OCI-LY3 (cell line): ENCODE results near the gene PJVK.

Experiments used
- H2AFZ ChIP-seq: fragments of 200-600, 300-600 bp; shearing (Covaris generic); 2 replicates; pipeline ENCODE4 v1.6.0; 2014; ENCODE audit warnings: antibody characterized with exemption, low read depth, low read length
- H3K27ac ChIP-seq: fragments of 200-600, 300-600 bp; sonication (generic); 2 replicates; pipeline ENCODE4 v1.5.1; 2014; ENCODE audit warnings: mild to moderate bottlenecking, low read length, moderate library complexity, mixed read lengths
- H3K27me3 ChIP-seq: fragments of 200-600, 300-600 bp; sonication (generic); 2 replicates; pipeline ENCODE4 v1.6.1; 2014; ENCODE audit warnings: low read depth, low read length, mixed read lengths
- H3K36me3 ChIP-seq: fragments of 200-600, 300-600 bp; sonication (generic); replicated peaks from 2 replicates; pipeline ENCODE3; 2014; ENCODE audit warnings: low read depth, low read length, mixed read lengths
- H3K4me1 ChIP-seq: fragments of 300-600, 200-600 bp; sonication (generic); 2 replicates; pipeline ENCODE4 v1.6.1; 2014; ENCODE audit warnings: low read length, mixed read lengths
- H3K4me2 ChIP-seq: fragments of 200-600, 300-600 bp; sonication (generic); 2 replicates; pipeline ENCODE4 v1.6.1; 2014; ENCODE audit warnings: low read length, mixed read lengths
- H3K4me3 ChIP-seq: fragments of 300-600, 200-600 bp; sonication (generic); 2 replicates; pipeline ENCODE4 v1.5.1; 2014; ENCODE audit warnings: antibody characterized with exemption, mild to moderate bottlenecking, low read length, moderate library complexity
- H3K79me2 ChIP-seq: fragments of 300-600, 200-600 bp; shearing (Covaris generic); 2 replicates; pipeline ENCODE4 v1.6.1; 2014; ENCODE audit warnings: mild to moderate bottlenecking, low read length, mixed read lengths
- H3K9ac ChIP-seq: fragments of 300-600, 200-600 bp; shearing (Covaris generic); 2 replicates; pipeline ENCODE4 v1.6.0; 2014; ENCODE audit warnings: mild to moderate bottlenecking, low read length, moderate library complexity
- H3K9me3 ChIP-seq: fragments of 200-600, 300-600 bp; shearing (Covaris generic); 2 replicates; pipeline ENCODE4 v1.6.1; 2014; ENCODE audit warnings: low read length, mixed read lengths; ENCODE audit not compliant: insufficient read depth
- H4K20me1 ChIP-seq: fragments of 200-600, 300-600 bp; sonication (generic); 2 replicates; pipeline ENCODE4 v1.6.1; 2016; ENCODE audit warnings: low read length, mixed read lengths; ENCODE audit not compliant: insufficient read depth
- EZH2phosphoT487 ChIP-seq: fragments of 200-600 bp; shearing (Covaris generic); IDR thresholded peaks from 2 replicates; pipeline ENCODE4 v1.6.1; 2018; ENCODE audit warnings: antibody characterized with exemption, mixed run types, low read depth
- TF ChIP-seq, protein P1 (sequence below): fragments of 200-600, 300-600 bp; sonication (generic); IDR thresholded peaks from 2 replicates; pipeline ENCODE4 v1.5.1; 2014; ENCODE audit warnings: antibody characterized with exemption, low read length, low read depth

The PJVK gene

DNA sequence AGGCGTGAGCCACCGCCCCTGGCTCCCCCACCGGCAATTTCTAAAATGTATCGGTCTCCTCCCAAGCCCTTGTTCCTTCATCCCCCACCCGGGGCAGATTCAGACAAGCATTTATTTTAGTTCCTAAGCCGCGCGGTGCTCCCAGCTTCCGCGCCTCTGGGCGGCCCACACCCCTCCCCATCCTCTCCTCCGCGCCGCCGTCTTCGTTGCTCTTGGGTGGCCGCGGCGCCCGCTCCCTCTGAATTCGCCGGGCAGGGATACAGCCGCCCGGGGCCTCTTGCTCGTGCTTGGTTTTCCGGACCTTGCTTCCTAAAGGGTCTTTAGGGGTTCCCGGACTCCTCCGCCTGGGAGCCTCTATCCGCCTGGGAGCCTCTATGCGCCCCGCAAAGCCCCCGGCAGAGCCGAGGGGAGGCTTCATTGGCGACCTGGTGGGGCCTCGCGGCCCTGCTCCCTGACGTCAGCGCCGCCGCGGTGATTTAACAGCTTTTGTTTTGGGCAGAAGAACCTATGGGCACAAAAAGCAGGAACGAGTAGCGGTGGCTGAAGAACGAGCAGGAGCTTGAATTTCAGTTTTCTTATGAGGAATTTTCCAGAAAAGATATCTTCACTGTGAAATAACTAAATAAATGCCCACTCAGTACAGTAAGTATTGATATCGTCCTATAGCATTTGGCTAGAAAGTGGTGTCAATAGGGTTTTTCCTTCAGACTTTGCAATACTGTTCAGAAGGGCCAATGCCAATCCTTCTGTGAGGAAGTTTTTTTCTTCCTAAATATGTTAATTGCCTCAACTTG lies 37.5 kb upstream of the PJVK start:
- H4K20me1 ChIP-seq, result no peaks in the 10 kb centered on the region
- no peak for TF ChIP-seq EZH2phosphoT487
- TF ChIP-seq, protein P1, sequence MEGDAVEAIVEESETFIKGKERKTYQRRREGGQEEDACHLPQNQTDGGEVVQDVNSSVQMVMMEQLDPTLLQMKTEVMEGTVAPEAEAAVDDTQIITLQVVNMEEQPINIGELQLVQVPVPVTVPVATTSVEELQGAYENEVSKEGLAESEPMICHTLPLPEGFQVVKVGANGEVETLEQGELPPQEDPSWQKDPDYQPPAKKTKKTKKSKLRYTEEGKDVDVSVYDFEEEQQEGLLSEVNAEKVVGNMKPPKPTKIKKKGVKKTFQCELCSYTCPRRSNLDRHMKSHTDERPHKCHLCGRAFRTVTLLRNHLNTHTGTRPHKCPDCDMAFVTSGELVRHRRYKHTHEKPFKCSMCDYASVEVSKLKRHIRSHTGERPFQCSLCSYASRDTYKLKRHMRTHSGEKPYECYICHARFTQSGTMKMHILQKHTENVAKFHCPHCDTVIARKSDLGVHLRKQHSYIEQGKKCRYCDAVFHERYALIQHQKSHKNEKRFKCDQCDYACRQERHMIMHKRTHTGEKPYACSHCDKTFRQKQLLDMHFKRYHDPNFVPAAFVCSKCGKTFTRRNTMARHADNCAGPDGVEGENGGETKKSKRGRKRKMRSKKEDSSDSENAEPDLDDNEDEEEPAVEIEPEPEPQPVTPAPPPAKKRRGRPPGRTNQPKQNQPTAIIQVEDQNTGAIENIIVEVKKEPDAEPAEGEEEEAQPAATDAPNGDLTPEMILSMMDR, result no peak
- no peaks in the 10 kb centered on the region for H3K27me3 ChIP-seq
- peaks cover 9% of the 10 kb centered on the region; the same call in 1 of the 2 replicates for H3K4me1 ChIP-seq
- H2AFZ ChIP-seq, result peak overlapping the region; percentile 85
- peak overlapping the region; percentile 82 for H3K9ac ChIP-seq
- peak overlapping the region; percentile 64 for H3K27ac ChIP-seq
- H3K79me2 ChIP-seq, result no peaks in the 10 kb centered on the region
- no peaks in the 10 kb centered on the region for H3K36me3 ChIP-seq
- H3K4me2 ChIP-seq, result peak overlapping the region; percentile 82
- H3K4me3 ChIP-seq, result peak overlapping the region; percentile 90
- no peaks in the 10 kb centered on the region for H3K9me3 ChIP-seq

DNA sequence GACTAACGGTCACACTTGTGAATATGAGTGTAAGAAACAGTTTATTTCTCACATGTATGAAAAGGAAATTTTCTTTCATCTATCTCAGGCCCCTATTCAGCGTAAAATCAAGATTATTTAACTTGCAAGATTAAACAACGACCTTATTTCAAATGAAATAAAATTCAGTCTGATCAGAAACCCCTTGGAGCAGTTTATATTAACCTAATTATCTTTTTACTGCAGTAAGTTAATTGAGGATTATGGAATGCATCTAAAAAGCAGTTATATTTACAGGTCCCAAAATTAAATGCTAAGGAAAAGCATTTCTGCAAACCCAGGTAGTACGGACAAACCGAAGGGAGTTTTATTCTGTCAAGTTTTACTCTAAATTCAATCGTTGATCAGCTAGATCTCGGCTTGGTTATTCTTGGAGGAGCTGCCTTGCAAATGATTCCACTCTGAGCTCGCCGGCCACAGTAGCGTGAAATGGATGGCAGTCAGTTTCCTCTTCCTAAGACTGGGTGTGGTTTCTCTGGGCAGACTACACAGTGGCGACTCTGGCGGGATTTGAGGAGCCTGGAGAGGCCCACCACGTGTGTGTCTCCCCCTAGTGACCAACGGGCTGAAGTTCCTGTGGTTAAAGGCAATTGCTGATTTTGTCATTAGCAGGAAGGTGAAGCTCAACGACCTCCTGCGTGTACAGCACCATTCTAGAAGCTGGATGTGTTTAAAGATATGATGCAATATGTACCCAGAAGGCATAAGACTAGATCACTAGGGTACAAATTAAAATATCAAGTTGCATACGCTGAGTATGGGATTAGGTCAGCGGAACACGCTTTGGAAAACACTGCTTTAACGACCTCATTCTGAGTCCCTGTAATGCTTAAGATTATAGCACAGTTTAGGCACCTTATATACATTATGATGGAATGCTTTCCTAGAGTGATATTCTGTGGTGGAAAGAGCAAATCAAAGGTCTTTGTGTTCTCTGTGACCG lies 36.6 kb upstream of the PJVK start:
- H2AFZ ChIP-seq, result peak overlapping the region; percentile 85
- no peaks in the 10 kb centered on the region for H3K9me3 ChIP-seq
- no peaks in the 10 kb centered on the region for H3K36me3 ChIP-seq
- TF ChIP-seq EZH2phosphoT487, result no peak
- TF ChIP-seq, protein P1, result peak; percentile 90
- no peaks in the 10 kb centered on the region for H4K20me1 ChIP-seq
- peaks cover 9% of the 10 kb centered on the region; the same call in 1 of the 2 replicates for H3K4me1 ChIP-seq
- H3K9ac ChIP-seq, result peak overlapping the region; percentile 82
- H3K27me3 ChIP-seq, result no peaks in the 10 kb centered on the region
- H3K4me2 ChIP-seq, result peak overlapping the region; percentile 82
- no peaks in the 10 kb centered on the region for H3K79me2 ChIP-seq
- H3K4me3 ChIP-seq, result peak overlapping the region; percentile 90
- peak overlapping the region; percentile 64 for H3K27ac ChIP-seq

DNA sequence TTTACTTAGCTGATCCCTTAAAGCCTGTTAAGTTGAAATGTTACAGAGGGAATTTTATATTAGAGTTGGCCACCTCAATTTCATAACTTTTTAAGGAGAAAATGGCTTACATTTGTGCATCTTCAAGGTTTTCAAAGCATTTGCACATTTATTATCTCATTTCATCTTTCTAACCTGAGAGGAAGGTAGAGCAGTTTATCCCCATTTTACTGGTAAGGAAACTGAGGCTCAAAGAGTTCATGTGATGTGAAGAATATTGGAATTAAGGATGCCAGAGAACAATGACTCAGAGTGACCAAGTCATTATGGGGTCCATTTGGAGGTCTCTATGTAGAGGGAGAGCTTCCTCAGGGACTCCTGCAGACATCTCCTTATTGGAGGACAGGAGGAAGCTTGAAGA lies 35.2 kb upstream of the PJVK start:
- peaks cover 3% of the 10 kb centered on the region for H3K36me3 ChIP-seq
- no peak overlapping the region for H3K27ac ChIP-seq
- no peak overlapping the region for H2AFZ ChIP-seq
- H3K4me3 ChIP-seq, result no peak overlapping the region
- no peaks in the 10 kb centered on the region for H3K9me3 ChIP-seq
- H3K9ac ChIP-seq, result no peak overlapping the region
- H3K4me1 ChIP-seq, result peaks cover 9% of the 10 kb centered on the region; the same call in 1 of the 2 replicates
- no peak overlapping the region for H3K4me2 ChIP-seq
- H4K20me1 ChIP-seq, result no peaks in the 10 kb centered on the region
- H3K27me3 ChIP-seq, result no peaks in the 10 kb centered on the region
- TF ChIP-seq, protein P1, result no peak
- no peak for TF ChIP-seq EZH2phosphoT487
- H3K79me2 ChIP-seq, result no peaks in the 10 kb centered on the region

DNA sequence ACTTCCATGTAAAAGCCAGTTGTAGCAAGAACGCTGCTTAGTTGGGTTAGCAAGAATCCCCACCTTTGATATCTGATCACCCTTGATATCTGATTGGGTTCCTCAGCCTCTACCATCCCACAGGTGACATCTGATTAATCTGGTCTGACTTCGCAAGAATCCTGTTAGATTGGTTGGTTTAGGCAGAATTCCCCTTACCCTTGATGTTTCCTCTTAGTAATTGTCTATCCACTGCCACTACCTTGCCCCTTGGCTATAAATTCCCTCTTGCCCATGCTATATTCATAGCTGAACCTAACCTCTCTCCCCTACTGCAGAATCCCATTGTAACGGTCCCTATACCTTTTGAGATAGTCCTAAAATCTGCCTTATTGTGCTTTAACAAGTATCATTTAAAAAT lies 33.3 kb upstream of the PJVK start:
- Histone ChIP-seq H3K36me3 (peaks cover 3% of the 10 kb centered on the region), H3K4me2 (no peak overlapping the region), H3K27me3 (no peaks in the 10 kb centered on the region), H3K9me3 (no peaks in the 10 kb centered on the region), H3K4me1 (peaks cover 6% of the 10 kb centered on the region; the same call in 1 of the 2 replicates), H3K27ac (no peak overlapping the region), H3K9ac (no peak overlapping the region), H4K20me1 (no peaks in the 10 kb centered on the region), H3K4me3 (no peak overlapping the region), H2AFZ (no peak overlapping the region), H3K79me2 (no peaks in the 10 kb centered on the region)
- TF ChIP-seq EZH2phosphoT487, result no peak
